Breast epithelium (tissue), 4 donors: ENCODE data around the gene AP2S1. TPM values are rescaled to one million over a fixed set of nuclear protein-coding genes. Genes with fewer than 3 reads are reported as not detected.
"Not testable (repeated sequence)": the region's sequence is repeated elsewhere in the genome, so short reads cannot be mapped to it uniquely, and the experiment has no call there.

Experiments
- DNase-seq, 2 donors: peaks; one replicate each; pipeline ENCODE4 v3.0.0-alpha.2; 2019; ENCODE audit warnings: low spot score in 2 of 2
- H3K27ac ChIP-seq, 2 donors: fragments of 200-600 bp; sonication (generic) in 1 of 2; one replicate each; pipeline ENCODE4 v1.5.1; 2016 to 2019; ENCODE audit warnings: mild to moderate bottlenecking in 1 of 2
- H3K27me3 ChIP-seq, 2 donors: fragments of 200-600 bp; sonication (generic) in 1 of 2; one replicate each; pipeline versions ENCODE4 v1.5.1 to v1.6.0; 2017 to 2019; ENCODE audit warnings: control low read depth in 1 of 2, mild to moderate bottlenecking in 1 of 2
- H3K36me3 ChIP-seq: fragments of 200-600 bp; one replicate; pipeline ENCODE4 v1.5.1; 2019
- H3K4me1 ChIP-seq, 2 donors: fragments of 200-600 bp; sonication (generic); one replicate each; pipeline ENCODE4 v1.5.1; 2016 to 2019; ENCODE audit warnings: control low read depth in 1 of 2
- H3K4me3 ChIP-seq, 3 donors: fragments of 200-600 bp; sonication (generic); 1 replicate in 2 of 3; 2 replicates in 1 of 3; pipeline ENCODE4 v1.5.1; 2016 to 2019; ENCODE audit warnings: mild to moderate bottlenecking in 3 of 3, moderate library complexity in 2 of 3
- H3K9me3 ChIP-seq, 2 donors: fragments of 200-600 bp; sonication (generic) in 1 of 2; one replicate each; pipeline ENCODE4 v1.5.1; 2016 to 2019; ENCODE audit warnings: control low read depth in 1 of 2
- POLR2A ChIP-seq: fragments of 450-650 bp; IDR thresholded peaks from one replicate; pipeline ENCODE4 v1.6.1; 2016; ENCODE audit warnings: antibody characterized with exemption, mild to moderate bottlenecking, moderate library complexity
- POLR2AphosphoS5 ChIP-seq, 3 donors: sonication (generic); formaldehyde crosslinking; IDR thresholded peaks; one replicate each; pipeline ENCODE4 v1.6.1; 2017; ENCODE audit warnings: antibody characterized with exemption in 3 of 3
- intact Hi-C: fragments of 100-400 bp; cut with DNase I; formaldehyde crosslinking; loops from one replicate; pipeline ENCODE4 v1.15.1; 2023; ENCODE audit warnings: low total_unique reads
- total RNA-seq, 3 donors: library from RNA; depleted of rRNA; stranded (reverse); fragments of >200 nt; gene quantifications; one replicate each; pipeline ENCODE4 v1.1.0, GENCODE V29; 2016
- TF ChIP-seq, protein P1 (sequence below), 3 donors: fragments of 450-650 bp; IDR thresholded peaks; one replicate each; pipeline ENCODE4 v1.5.1; 2016 to 2017; ENCODE audit warnings: antibody characterized with exemption in 3 of 3, mild to moderate bottlenecking in 3 of 3, moderate library complexity in 3 of 3

The AP2S1 gene
- total RNA-seq, 3 donors from 2014 or later: 63.1 to 108 (median 101) TPM

DNA sequence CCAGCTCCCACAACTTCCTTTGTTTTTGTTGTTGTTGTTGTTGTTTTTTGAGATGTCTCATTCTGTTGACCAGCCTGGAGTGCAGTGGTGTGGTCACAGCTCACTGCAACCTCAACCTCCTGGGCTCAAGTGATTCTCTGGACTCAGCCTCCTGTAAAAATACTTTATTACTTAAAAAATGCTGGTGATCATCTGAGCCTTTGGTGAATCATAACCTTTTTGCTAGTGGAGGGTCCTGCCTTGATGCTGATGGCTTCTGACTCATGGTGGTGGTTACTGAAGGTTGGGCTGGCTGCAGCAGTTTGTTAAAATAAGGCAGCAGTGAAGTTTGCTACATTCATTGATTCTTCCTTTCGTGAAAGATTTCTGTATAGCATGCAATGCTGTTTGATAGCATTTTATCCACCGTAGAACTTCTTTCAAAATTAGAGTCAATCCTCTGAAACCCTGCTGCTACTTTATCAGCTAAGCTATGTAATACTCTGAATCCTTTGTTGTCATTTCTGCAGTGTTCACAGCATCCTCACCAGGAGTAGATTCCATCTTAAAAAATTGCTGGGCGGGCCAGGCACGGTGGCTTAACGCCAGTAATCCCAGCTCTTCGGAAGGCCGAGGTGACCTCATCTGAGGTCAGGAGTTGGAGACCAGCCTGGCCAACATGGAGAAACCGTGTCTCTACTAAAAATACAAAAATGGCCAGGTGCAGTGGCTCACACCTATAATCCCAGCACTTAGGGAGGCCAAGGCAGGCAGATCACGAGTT lies 28.1 kb upstream of the AP2S1 start:
- no peak for DNase-seq
- Histone ChIP-seq H3K27me3 (no peaks in the 10 kb centered on the region), H3K4me1 (peaks cover 0 to 5% of the 10 kb centered on the region in 2 donors), H3K4me3 (no peak overlapping the region), H3K27ac (no peak overlapping the region), H3K36me3 (no peaks in the 10 kb centered on the region), H3K9me3 (no peaks in the 10 kb centered on the region)
- intact Hi-C loops: no loop called here
- TF ChIP-seq POLR2A (no peak), POLR2AphosphoS5 (IDR thresholded peaks at IDR 0.05) (no peak)
- TF ChIP-seq, protein P1, sequence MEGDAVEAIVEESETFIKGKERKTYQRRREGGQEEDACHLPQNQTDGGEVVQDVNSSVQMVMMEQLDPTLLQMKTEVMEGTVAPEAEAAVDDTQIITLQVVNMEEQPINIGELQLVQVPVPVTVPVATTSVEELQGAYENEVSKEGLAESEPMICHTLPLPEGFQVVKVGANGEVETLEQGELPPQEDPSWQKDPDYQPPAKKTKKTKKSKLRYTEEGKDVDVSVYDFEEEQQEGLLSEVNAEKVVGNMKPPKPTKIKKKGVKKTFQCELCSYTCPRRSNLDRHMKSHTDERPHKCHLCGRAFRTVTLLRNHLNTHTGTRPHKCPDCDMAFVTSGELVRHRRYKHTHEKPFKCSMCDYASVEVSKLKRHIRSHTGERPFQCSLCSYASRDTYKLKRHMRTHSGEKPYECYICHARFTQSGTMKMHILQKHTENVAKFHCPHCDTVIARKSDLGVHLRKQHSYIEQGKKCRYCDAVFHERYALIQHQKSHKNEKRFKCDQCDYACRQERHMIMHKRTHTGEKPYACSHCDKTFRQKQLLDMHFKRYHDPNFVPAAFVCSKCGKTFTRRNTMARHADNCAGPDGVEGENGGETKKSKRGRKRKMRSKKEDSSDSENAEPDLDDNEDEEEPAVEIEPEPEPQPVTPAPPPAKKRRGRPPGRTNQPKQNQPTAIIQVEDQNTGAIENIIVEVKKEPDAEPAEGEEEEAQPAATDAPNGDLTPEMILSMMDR (IDR thresholded peaks at IDR 0.05): no peak

DNA sequence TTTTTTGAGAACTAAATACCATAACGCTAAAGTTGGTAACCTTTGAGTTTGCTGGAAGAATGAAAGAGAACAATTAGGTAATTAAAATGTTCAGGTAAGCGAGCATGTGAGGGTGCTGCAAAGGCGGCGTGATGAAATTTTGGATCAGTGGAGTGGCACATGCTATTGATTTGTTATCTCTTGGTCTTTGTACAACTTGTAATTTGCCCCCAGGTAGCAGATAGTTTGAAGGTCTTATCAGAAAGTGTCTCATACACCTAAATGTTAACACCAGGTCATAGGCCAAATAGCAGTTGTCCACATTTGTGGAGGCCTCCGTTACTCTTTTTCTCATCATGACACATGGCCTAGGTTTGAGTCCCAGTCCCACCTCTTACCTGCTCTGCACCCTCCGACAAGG lies 25.0 kb upstream of the AP2S1 start:
- H3K9me3 ChIP-seq: no peaks in the 10 kb centered on the region
- intact Hi-C loops: no loop called here
- no peak for TF ChIP-seq POLR2A
- TF ChIP-seq, protein P1 (IDR thresholded peaks at IDR 0.05): no peak
- TF ChIP-seq POLR2AphosphoS5 (IDR thresholded peaks at IDR 0.05): no peak
- no peak overlapping the region for H3K4me3 ChIP-seq
- H3K4me1 ChIP-seq: peaks cover 0 to 5% of the 10 kb centered on the region in 2 donors
- H3K27me3 ChIP-seq: no peaks in the 10 kb centered on the region
- no peaks in the 10 kb centered on the region for H3K36me3 ChIP-seq
- H3K27ac ChIP-seq: peak overlapping the region; percentile 15 to 68
- DNase-seq: no peak

DNA sequence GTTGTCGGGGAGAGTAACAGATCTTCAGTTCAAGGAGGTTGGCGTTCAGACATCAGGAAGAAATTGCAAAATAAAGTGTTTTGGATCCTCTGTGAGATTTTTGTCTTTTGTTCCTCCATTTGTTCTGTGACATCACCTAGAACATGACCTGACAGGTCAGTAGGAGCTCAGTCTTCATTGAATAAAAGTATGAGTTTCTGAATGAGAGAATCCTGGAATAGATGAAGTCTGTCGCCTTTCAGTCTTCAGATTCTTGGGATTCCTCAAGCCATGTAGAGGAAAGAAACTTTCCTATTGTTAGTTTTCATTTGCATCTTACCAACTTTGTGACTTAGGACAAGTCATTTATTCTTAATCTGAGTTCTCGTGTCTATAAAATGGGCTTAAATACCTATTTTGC lies 24.6 kb upstream of the AP2S1 start:
- H3K36me3 ChIP-seq: no peaks in the 10 kb centered on the region
- intact Hi-C loops: no loop called here
- TF ChIP-seq, protein P1 (IDR thresholded peaks at IDR 0.05): no peak
- TF ChIP-seq POLR2A (no peak), POLR2AphosphoS5 (IDR thresholded peaks at IDR 0.05) (no peak)
- peaks cover 0 to 5% of the 10 kb centered on the region in 2 donors for H3K4me1 ChIP-seq
- peak overlapping the region; percentile 15 to 68 for H3K27ac ChIP-seq
- no peak overlapping the region for H3K4me3 ChIP-seq
- no peak for DNase-seq
- H3K27me3 ChIP-seq: no peaks in the 10 kb centered on the region
- no peaks in the 10 kb centered on the region for H3K9me3 ChIP-seq

DNA sequence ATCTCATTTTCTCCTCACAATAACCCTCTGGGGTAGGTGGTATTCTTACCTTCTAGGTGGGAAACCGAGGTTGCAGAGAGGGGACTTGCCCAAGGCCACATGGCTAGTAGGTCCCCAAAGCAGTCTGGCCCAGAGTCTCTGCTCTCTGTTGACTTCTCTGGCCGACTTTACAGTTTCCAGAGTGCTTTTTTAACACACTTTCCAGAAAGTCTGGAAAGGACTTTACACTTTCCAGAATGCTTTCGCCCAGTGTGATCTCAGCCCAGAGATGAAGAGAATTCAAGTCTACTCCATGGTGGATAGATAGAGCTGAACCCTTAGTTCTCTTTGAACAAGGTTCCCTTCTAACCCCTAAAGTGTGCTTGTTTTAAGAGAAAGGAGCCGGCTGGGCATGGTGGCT lies 22.3 kb upstream of the AP2S1 start:
- H3K27me3 ChIP-seq: no peaks in the 10 kb centered on the region
- no peaks in the 10 kb centered on the region for H3K4me1 ChIP-seq
- no peak overlapping the region for H3K4me3 ChIP-seq
- DNase-seq: no peak
- H3K36me3 ChIP-seq: no peaks in the 10 kb centered on the region
- peak overlapping the region; percentile 19 to 68 for H3K27ac ChIP-seq
- no peak for TF ChIP-seq POLR2A
- TF ChIP-seq, protein P1 (IDR thresholded peaks at IDR 0.05): no peak
- TF ChIP-seq POLR2AphosphoS5 (IDR thresholded peaks at IDR 0.05): no peak
- H3K9me3 ChIP-seq: no peaks in the 10 kb centered on the region
- intact Hi-C loops: no loop called here

DNA sequence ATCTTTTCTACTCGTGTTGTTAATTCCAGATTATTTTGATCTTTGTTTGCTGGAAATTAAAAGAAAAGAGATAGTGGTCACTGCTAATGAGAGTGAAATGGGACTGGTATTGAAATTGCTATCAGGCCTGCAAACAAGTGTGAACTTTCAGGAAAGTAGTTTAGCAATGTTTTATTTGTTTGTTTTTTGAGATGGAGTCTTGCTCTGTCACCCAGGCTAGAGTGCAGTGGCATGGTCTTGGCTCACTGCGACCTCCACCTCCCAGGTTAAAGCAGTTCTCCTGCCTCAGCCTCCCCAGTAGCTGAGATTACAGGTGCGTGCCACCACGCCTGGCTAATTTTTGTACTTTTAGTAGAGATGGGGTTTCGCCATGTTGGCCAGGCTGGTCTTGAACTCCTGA lies 20.5 kb upstream of the AP2S1 start:
- H3K9me3 ChIP-seq, intact Hi-C loops, H3K36me3 ChIP-seq, H3K4me1 ChIP-seq, H3K27me3 ChIP-seq, H3K4me3 ChIP-seq: not testable (repeated sequence)
- DNase-seq: peak in 1 of 2 donors; percentile 15
- H3K27ac ChIP-seq: peak overlapping the region; percentile 33 to 39
